Islet of Langerhans (tissue), 1 donor: ENCODE measurements around the gene GSX2.
"Not testable (repeated sequence)": the region's sequence is repeated elsewhere in the genome, so short reads cannot be mapped to it uniquely, and the experiment has no call there.

ENCODE experiments used
- FAIRE-seq: peaks from one replicate; lab custom pipeline; 2011; peaks lifted over from hg19 to GRCh38; lab: Jason Lieb, UNC

GSX2 gene

DNA sequence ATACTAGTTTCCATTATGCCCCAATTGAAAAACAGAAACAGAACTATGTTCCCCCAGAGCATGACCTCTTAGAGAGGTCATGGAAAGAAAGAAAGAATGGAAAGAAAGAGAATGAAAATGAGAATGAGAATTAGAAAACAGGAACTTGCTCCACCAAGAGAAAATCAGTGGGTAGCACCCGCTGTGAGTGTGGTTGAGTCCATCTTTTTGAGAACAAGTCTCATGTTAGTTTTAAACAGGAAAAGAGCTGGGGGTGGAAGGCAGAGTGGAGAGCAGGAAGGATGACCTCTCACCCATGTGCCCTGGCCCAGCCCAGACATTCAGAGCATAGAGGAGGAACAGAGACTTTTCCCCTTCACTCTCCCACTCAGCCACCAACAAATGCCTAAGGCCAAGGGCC is 4.9 kb downstream of the GSX2 start:
- FAIRE-seq = no peak

DNA sequence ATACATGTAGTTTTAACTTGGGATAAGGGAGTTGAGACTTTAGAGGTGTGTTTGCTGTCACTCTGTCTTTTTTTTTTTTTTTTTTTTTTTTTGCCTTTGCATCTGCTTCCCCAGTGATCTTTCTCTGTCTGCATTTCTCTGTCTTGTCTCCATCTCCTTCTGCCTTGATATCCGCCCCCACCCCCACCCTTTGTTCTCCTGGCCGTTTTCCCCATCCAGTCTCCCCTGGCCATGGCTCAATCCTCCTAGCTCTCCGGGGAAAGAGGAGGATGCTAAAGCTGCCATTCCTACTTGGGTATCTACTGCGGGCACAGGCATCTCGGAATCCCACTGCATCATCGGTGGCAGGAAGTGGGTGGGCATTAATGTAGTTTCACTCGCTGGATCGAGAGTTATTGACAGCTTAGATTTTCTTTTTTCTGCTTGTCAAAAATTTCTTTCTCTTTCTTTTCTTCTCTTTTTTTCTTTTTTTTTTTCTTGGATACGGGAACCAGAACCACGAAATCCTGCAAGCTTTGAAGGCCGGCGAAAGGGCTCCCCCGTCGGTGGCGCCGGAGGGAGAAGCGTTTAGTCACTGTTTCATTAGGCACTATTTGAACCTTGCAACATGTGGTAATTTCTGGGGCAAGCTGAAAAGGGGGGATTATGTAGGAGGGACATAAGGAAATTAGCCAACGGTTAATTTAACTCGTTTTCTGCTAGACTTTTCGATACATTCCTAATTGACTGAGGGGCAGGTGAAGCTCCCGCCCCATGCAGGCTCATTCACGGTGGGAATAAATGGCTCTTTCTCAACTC is 8.2 kb downstream of the GSX2 start:
- FAIRE-seq = no peak

DNA sequence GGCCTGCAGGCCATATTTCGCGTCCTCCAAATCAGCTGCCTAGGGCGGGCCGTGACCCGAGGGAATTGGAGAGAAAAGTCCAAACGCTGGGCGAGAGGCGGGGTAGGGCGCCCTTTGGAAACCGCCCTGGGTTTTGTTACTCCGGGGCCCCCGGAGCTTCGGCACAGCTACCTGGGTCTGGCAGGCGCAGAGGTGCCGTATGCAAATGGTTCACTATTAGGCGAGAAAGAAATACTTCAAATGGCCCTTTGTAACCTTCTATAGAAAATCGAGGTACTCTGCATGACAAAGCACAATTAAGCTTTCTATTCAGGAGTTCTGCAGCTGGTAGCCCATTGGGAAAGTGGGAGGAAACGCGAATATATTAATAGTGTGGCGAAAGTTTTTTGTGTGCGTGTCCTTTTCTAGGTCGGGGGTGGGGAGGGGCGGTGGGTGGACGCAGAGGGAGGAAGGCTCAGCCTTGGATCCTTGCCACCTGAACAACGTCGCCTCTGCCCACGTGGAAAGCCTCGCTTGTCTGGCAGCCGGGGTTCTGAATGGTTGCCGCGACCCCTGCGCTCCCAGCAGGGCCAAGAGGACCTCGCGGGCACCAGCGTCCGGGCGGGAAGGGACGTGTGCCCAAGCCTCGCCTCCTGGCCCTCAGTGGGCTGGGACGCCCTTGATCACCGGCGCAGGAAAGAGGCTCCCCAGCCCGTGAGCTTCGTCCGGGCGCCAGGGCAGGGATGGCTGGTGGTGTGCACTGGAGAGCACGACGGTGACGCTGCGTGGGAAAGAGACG is 9.5 kb downstream of the GSX2 start:
- no peak for FAIRE-seq

DNA sequence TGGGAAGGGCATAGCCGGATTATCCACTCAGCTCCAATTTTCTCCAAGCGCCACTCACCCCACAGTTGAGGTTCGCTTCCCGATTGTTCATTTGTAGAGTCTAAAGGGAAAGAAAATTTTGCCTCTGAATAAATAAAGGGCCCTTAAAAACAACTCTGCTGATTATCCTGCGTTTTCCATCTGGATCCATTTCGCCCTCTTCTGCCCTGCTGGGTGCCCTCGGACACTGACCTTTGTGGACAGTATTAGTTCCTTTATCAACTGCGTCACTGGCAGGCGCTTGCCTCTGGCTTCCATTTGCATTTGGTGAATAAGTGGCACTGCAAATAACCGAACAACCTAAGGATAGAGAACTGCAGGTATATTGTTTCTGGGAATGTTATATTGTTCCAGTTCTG is 10.1 kb downstream of the GSX2 start:
- FAIRE-seq = no peak

DNA sequence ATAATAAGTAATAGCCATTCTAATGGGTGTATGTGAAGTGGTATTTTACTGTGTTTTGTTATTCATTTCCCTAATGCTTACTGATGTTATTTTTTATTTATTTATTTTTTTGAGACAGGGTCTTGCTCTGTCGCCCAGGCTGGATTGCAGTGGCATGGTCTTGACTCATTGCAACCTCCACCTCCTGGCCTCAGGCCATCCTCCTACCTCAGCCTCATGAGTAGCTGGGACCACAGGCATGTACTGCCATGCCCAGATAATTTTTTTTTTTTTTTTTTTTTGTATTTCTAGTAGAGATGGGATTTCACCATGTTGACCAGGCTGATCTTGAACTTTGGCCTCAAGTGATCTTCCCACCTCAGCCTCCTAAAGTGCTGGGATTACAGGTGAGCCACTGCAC is 13.2 kb downstream of the GSX2 start:
- FAIRE-seq = not testable (repeated sequence)

DNA sequence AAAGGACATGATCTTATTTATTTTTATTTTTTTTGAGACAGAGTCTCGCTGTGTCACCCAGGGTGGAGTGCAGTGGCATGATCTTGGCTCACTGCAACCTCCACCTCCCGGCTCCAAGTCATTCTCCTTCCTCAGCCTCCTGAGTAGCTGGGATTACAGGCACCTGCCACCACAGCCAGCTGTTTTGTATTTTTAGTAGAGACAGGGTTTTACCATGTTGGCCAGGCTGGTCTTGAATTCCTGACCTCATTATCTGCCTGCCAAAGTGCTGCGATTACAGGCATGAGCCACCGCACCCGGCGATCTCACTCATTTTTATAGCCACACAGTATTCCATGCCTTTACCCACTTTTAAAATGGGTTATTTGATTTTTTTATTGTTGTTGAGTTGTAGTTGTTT is 16.3 kb downstream of the GSX2 start:
- not testable (repeated sequence) for FAIRE-seq

GRCh38 chr4:54118850-54119589 is 19.1 kb downstream of the GSX2 start:
- FAIRE-seq = no peak

DNA sequence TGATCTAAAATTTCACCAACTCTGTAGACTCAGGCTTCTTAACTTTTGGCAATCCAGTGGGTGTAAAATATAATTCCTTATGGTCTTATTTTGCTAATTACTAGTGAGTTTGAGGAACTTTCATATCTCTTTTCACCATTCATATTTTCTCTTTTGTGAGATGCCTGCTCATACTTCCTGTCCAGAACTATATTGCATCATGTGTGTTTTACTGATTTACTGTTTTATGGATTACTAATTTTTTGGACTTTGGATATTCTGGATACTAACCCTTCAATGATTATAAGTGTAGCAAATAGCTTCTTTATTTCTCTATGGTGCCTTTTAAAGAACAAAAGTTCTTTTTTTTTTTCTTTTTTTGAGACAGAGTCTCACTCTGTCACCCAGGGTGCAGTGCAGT is 20.6 kb downstream of the GSX2 start:
- no peak for FAIRE-seq

- no peak for FAIRE-seq
These were observed 27.7 kb downstream of the GSX2 start for GRCh38 chr4:54127660-54128059.

DNA sequence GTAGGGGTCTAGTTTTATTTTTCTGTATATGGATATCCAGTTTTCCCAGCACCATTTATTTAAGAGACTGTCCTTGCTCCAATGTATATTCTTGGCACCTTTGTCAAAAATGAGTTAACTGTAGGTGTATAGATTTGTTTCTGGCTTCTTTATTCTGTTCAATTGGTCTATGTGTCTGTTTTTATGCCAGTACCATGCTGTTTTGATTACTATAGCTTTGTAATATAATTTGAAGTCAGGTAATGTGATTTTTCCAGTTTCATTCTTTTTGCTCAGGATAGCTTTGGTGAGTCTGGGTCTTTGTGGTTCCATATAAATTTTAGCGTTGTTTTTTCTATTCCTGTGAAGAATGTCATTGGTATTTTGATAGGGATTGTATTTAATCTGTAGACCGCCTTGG is 28.7 kb downstream of the GSX2 start:
- not testable (repeated sequence) for FAIRE-seq

GRCh38 chr4:54139332-54139731 is 39.4 kb downstream of the GSX2 start:
- no peak for FAIRE-seq

DNA sequence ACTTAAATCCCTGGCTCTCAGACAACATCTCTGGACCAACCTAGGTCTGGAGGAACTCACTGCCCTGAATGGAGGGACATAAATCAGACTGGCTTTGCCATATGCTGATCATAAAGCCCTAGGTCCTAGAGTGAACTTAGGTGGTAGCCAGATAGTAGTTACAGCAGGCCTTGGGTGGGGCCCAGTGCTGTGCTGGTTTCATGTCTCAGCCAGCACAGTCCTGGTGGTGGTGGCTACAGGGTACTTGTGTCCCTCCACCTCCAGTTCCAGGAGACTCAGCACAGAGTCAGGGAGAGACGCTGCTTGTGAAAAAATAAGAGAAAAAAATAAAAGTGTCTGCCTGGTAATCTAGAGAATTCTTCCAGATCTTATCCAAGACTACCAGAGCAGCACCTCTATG is 40.3 kb downstream of the GSX2 start:
- no peak for FAIRE-seq

DNA sequence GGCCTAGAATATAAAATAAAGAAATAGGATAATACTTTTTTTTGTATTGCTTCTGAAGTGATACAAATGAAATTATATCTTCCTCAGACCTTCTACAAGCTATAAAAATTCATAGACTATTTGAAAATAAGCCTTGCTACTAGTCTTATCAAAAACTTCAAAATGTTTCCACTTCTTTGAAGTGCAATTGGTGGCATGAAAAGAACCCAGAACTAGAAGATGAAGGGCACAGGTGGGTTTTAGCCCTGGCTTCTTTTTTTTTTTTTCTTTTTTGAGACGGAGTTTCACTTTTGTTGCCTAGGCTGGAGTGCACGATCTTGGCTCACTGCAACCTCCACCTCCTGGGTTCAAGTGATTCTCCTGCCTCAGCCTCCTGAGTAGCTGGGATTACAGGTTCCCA is 44.2 kb downstream of the GSX2 start:
- no peak for FAIRE-seq

DNA sequence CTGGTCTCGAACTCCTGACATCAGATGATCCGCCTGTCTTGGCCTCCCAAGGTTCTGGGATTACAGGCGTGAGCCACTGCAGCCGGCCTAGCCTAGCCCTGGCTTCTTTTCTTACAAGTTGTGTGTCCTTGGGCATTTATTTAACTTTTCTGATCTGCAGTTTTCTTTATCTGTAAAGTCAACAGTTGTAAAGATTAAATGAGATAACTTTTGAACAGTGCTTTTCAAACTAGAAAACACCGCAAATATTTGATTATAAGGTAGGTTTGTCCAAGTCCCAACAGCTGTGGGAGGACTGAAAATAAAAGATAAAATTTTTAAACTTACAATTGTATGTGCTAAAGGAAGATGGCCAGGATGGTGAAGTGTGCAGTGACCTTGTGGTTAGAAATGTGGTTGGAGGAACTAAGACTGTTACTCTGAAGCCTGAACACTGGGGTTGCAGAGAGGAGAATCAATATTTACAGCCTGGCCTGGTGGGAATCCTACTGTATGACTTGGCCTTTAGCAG is 44.8 kb downstream of the GSX2 start:
- no peak for FAIRE-seq

GRCh38 chr4:54146139-54146538 is 46.2 kb downstream of the GSX2 start:
- FAIRE-seq = no peak

DNA sequence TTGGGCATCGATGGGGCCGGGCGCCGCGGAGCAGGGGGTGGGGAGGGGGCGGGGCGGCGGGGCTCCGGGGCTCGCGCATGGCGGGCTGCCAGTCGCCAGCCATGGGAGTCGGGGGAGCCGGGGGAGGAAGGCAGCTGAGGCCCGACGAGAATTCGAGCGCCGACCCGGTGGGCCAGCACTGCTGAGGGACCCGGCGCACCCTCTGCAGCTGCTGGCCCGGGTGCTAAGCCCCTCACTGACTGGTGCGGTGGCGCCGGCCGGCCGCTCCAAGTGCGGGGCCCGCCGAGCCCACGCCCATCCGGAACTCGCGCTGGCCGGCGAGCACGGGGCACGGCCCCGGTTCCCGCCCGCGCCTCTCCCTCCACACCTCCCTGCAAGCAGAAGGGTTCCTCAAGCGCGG is 49.4 kb downstream of the GSX2 start:
- FAIRE-seq = no peak
